ENCODE results near the gene PML. TPM values are rescaled to one million over a fixed set of nuclear protein-coding genes. Genes with fewer than 3 reads are reported as not detected.
"Not testable (repeated sequence)": the region's sequence is repeated elsewhere in the genome, so short reads cannot be mapped to it uniquely, and the experiment has no call there.

Gene PML
- total RNA-seq, 1 experiment from 2014 or later, result 39.2 TPM

DNA sequence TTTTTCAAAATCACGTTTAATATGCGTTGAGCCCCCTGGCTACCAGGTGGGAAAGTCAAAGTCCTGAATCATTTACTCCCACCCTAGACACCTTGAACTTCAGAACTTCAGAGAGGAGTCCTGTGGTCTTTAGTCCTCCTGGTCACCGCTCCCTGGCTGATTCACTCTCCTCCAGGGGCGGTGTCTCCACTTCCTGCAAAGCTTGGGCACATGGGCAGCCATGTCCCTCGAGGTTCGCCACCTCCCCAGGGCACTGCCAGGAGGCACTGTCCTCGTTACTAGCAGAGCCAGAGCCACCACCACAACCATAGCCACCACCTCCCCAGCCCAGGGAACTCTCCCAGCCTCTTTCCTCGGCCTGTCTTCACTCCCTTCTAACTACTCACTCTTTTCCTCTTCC lies 37.2 kb upstream of the PML start:
- DNase-seq (ENCODE audit: low read depth), result peak; percentile 73

DNA sequence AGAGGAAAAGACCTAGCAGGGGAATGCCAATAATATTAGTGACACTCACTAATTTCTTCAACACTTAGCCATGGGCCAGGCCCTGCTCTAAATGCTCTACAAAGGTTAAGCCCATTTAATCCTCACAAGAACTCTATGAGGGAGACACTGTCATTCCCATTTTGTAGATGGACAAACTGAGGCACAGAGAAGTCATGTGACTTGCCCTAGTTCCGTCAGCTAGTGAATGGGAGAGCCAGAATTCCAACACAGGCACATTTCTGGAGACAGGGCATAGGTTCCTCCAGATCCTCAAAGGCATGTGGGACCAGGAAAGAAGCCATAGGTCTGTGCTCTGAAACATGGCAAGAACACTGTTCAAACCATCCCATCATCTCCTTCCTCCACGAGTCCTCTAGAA lies 36.7 kb upstream of the PML start:
- DNase-seq (ENCODE audit: low read depth), result no peak

DNA sequence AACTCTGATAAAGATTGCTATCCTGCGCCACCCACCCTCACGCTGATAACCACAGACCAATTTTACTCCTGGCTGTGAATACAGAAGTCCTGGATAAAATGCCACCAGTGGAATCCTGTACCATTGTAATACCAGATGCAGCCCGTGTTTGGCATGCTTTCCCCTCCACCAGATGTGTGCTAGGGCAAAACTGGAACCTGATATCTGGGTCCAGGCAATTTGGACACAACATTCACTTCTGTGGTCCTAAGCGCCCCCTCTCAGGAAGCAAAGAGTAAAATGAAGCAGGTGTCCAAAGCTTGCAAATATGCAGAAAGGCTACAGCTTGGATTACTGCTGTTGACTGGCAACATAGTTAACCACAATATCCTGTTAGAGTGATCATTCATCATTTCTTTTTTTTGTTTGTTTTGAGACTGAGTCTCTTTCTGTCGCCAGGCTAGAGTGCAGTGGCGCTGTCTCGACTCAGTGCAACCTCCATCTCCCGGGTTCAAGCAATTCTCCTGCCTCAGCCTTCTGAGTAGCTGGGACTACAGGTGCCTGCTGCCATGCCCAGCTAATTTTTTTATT lies 35.4 kb upstream of the PML start:
- peak; percentile 93 for DNase-seq (ENCODE audit: low read depth)

DNA sequence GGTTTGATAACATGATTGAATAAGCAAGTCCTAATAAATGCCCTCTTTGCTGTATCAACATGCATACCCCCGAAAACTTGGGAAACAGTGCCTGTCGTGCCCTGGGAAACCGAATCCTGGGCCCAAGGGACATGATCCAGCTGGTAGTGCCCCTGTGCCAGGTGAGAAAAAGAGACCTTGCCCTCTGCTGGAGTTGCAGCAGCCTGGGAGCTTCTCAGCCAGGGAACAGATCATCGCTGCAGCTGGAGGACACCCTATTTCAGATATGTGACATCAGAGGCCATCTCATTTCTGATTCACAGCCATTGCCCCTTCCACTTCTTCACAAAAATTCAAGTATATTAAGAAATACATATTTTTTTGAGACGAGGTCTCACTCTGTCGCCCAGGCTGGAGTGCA lies 34.7 kb upstream of the PML start:
- DNase-seq (ENCODE audit: low read depth), result no peak

DNA sequence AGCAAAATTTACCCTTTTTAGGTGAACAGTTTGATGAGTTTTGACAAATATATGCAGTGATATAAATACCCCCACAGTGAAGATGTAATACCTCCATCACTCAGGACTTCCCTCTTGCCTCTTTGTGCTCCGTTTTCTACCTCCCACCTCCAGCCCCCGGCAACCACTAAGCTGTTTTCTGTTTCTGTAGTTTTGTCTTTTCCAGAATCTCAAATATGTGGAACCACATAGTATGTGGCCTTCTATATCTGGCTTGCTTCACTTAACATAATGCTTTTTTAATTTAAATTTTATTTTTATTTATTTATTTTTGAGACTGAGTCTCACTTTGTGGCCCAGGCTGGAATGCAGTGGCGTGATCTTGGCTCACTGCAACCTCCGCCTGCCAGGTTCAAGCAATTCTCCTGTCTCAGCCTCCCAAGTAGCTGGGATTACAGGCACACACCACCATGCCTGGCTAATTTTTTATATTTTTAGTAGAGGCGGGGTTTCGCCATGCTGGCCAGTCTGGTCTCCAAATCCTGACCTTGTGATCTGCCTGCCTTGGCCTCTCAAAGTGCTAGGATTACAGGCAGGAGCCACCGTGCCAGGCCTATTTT lies 33.9 kb upstream of the PML start:
- not testable (repeated sequence) for DNase-seq (ENCODE audit: low read depth)

DNA sequence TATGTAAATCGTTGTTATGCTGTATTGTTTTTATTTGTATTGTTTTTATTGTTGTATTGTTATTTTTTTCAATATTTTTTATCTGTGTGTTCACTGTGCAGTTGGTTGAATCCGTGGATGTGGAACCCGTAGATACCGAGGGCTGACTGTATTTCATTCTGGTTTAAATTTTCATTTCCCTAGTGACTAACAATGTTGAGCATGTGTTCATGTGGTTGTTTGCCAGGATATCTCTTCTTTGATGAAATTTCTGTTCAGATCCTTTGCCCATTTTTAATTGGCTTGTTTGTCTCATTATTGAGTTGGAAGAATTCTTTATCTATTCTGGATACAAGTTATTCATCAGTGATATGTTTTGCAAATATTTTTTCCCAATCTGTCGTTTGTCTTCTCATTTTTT lies 32.1 kb upstream of the PML start:
- DNase-seq (ENCODE audit: low read depth), result no peak

DNA sequence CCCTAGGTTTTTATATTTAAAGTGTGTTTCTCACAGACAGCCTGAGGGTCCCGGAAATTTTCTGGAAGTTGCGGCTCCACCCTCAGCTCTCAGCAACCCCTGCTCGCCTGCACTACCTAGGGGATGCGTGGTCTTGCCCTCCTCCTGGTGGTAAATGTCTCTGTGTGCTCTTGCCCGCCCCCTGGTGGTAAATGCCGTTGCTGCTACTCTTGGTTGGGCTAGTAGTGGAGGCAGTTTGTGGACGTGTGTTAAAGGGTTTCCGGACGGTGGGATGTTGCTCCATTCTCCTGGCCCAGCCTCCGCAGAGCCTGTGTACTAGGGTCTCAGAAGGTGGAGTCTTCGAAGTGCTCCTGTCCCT lies 29.8 kb upstream of the PML start:
- DNase-seq (ENCODE audit: low read depth), result peak; percentile 77

DNA sequence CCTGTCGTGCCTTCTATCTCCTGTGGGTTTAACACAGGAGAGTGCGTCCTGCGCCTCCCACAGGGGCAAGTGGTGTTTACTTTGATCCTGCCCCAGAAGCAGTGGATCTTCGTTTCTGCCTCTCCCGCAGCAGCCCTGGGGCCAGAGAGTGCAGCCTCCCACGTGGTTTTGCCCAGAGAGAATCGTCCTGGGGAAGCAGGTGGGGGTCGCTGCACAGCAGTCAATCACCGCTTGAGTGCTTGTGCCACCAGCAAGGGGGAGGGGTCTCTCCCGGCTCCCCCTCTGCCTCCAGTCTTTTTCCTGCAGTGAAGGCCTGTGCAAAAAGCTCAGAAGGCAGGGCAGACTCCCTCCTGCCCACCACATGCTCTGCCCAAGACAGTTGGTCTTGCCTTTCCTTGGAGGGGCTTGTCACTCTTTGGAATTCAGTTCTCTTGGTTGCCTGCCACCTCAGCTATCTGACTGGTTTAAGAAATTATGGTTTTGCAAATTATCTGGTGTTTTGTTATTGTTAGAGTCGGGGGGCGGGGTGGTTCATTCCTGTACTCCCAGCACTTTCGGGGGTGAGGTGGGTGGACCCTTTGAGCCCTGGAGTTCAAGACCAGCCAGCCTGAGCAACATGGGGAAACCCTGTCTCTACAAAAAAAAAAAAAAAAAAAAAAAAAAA lies 29.3 kb upstream of the PML start:
- DNase-seq (ENCODE audit: low read depth), result no peak

DNA sequence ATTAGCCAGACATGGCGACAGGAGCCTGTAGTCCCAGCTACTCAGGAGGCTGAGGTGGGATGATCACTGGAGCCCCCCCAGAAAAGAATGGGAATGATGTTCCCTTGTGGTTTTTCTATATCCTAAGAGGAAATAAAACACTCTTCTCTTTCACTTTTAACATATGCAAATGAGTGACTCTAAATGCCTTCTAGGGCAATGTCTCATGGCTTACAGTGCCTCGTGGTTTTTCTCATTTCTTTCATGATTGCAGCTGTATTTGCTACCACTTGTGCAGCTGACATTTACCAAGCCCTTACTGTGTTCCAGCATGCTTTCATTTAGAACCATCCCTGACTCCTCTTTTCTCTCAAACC lies 28.8 kb upstream of the PML start:
- DNase-seq (ENCODE audit: low read depth), result peak; percentile 70

DNA sequence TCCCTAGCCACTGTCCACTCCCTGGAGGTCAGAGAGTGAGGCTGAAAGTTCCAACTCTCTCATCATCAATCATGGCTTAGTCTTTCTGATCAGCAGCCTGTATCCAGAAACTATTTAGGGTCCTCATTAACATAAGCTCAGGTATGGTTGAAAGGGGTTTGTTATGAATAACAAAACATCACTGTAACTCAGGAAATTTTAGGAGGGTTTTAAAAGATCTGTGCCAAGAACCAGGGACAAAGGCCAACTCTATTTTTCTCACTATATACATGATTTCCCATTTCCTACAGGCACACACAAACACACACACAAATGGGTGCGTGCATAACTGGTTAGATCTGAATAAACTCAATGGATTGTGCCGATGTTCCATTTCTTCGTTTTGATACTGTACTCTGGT lies 26.1 kb upstream of the PML start:
- no peak for DNase-seq (ENCODE audit: low read depth)

DNA sequence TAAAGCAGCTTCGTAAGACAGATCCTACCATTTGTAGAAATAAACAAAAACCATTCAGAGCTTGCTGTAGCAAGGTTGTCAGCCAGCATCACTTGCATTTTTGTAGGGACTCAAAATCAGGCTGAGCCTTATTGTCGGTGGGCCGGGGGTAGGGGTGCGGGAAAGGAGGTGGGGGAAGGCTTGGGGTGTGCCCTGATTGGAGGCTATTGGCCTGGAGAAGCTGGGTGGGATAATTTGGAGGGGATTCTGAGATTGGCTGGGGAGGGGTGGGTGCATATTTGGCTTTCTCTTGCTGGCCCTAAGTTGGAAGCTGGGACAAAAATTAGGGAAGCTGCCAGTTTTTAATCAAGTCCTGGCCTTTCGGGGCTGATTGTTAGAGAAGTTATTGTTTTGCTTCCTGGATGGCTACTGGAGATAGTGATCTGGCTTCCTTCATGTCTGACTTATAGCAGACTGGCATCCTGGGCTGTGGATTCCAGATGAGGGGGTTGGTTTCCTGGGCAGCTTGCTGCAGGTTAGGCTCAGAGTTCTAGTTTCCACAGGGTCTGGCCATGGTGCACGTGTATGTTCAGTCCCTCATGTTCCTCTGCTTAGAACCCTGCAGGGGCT lies 25.3 kb upstream of the PML start:
- DNase-seq (ENCODE audit: low read depth), result no peak

DNA sequence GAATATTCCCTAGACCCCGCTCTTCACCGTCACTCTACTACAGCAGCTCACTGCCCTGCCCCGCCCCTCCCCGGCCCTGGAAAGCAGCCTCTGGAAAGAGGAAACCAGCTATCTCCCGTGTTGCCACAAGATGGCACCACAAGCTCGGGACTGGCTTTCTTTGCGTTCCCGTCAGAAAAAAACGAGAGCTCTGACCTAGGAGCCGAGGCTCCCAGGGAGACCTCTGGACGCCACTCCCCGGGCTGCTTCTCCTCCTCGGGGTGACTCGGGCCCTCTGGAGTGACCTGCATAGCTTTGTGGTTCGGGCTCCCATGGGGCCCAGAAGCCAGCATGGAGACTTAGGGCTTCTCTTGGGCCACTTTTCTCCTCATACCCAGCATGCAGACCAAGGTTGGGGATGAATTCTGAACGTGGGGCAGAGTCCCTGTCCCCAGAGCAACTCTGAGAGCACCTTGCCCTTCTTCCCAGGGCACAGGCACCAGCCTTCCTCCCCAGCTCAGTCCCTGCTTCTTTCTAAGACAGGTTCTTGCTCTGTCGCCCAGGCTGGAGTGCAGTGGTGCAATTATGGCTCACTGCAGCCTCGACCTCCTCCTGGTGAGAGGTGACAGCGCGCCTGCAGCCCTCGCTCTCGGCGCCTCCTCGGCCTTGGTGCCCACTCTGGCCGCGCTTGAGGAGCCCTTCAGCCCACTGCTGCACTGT lies 21.4 kb upstream of the PML start:
- DNase-seq (ENCODE audit: low read depth), result peak; percentile 83

DNA sequence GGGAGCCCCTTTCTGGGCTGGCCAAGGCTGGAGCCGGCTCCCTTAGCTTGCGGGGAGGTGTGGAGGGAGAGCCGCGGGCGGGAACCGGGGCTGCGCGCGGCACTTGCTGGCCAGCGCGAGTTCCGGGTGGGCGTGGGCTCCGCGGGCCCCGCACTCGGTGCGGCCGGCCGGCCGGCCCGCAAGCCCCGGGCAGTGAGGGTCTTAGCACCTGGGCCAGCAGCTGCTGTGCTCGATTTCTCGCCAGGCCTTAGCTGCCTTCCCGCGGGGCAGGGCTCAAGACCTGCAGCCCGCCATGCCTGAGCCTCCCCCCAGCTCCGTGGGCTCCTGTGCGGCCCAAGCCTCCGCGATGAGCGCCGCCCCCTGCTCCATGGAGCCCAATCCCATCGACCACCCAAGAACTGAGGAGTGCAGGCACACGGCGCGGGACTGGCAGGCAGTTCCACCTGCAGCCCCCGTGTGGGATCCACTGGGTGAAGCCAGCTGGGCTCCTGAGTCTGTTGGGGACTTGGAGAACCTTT lies 20.8 kb upstream of the PML start:
- DNase-seq (ENCODE audit: low read depth), result not testable (repeated sequence)

DNA sequence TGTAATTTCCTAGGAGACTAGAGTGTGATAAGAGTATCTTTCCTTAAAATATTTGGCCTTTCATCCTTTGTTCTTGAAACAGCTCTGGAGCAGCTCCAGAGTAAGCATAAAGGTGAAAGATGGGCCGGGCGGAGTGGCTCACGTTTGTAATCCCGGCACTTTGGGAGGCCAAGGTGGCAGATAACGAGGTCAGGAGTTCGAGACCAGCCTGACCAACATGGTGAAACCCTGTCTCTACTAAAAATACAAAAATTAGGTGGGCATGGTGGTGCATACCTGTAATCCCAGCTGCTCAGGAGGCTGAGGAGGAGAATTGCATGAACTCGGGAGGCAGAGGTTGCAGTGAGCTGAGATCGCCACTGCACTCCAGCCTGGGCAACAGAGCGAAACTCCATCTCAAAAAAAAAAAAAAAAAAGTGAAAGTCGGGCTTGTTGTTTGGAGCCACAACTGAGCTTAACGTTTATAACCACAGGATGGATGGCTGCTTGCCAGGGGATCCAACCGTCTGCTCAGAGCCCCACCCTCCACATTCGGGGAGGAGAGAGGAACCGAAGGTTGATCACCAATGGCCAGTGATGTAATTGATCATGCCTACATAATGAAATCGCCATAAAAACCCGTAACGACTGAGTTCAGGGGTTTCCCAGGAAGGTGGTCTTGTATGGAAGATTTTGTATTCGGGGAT lies 18.9 kb upstream of the PML start:
- not testable (repeated sequence) for DNase-seq (ENCODE audit: low read depth)

DNA sequence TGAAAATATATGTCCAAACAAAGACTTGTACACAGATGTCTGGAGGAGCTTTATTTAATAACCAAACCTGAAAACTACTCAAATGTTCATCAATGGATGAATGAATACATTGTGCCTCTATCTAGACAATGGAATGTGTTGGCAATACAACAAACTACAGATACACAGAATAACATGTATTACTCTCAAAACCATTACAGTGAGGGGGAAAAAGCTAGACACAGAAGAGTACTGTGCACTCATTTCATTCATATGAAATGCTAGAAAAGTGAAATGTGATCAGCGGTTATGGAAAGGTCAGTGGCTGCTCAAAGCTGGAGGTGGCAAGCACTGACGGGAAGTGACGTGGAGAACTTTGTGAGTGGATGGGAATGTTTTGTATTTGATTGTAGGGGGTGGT lies 15.6 kb upstream of the PML start:
- DNase-seq (ENCODE audit: low read depth), result no peak

DNA sequence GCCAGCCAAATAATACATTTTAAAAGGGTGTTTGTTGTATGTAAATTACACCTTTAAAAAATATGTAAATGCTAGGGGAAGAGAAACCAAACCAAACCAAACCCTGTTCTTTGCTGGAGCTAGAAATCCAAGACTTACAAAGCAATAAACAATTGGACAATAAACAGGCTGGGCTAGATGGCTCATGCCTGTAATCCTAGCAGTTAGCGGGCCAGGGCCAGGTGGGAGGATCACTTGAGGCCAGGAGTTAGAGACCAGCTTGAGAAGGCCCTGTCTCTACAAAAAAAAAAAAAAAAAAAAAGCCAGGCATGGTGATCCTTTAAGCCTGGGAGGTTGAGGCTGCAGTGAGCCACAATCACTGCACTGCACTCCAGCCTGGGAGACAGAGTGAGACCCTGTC lies 14.9 kb upstream of the PML start:
- DNase-seq (ENCODE audit: low read depth), result no peak

DNA sequence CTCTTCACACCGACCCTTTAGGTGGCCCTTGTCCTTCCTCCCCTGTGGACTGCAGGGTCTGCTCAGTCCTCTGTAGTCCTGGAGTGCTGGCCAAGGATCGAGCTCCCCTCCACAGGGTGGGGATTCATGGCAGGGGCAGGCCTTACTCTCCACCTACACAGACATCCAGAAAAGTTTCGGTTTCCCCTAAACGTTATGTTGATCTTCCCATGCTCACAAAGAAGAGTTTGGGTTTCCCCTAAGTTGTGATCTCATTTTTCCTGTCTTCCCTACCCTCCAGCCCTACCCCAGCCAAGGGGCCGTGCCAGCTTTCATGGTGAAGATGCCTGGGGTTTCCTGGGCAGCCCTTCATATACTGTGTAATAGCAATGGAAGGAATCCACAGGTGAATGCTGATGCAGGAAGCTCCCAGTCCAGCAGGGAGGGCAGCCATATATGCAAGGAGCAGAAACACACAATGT lies 12.7 kb upstream of the PML start:
- DNase-seq (ENCODE audit: low read depth), result no peak

DNA sequence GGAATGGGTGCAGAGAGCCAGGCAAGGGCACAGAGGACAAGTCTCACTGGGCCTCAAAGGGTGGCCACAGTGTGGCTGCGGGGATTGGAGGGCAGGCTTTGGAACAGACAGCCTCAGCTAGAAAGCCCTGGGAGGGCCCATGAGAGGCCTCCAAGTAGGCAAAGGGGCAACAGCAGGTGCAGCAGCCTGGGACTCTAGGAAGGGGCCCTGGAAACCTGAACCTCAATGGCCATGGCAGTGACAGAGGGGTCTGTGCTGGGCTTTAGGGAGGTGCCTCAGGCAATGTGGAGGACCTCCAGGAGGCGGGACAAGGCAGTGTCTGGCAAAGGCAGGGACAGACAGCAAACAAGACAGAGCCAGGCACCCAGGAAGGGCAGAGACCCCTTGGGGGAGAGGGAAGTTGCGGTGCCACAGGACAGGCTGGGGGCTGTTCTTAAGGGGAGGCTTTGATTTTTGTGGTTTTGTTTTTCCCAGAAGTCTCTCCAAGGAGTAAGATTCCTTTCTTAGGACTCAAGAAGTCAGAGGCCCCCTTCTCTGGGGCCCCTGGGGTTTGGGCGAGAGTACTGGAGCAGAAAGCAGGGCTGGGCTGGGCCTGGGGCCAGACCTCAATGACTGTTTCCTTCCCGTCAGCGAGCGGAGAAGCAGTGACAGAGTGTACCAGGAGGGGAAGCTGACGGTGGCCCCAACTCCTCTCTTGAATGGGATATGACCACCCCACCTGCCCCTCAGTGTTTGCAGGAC lies 12.1 kb upstream of the PML start:
- peak; percentile 93 for DNase-seq (ENCODE audit: low read depth)

DNA sequence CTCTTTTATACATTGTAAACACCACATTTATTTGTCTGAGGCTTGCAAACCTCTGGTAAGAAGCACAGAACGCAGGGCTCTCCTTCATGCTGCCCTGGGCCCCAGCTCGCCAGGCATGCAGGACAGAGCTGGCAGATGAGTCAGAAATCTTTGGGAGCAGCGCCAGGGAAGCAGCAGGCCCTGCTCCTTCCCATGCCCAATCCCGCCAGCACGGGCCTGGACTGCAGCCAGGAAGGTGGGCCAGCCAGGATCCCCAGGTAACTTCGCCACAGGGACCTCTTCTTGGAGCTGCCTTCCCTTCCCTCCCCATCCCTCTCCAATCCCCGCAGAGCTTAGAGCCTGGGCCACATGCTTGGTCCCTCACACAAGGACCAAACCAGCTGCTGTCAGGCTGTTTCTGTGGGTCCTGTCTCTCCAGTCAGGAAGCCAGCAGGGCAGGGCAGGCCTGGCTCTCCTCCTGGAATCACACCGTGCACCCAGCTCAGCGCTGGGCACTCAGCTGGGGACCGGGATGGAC lies 11.2 kb upstream of the PML start:
- peak; percentile 89 for DNase-seq (ENCODE audit: low read depth)

DNA sequence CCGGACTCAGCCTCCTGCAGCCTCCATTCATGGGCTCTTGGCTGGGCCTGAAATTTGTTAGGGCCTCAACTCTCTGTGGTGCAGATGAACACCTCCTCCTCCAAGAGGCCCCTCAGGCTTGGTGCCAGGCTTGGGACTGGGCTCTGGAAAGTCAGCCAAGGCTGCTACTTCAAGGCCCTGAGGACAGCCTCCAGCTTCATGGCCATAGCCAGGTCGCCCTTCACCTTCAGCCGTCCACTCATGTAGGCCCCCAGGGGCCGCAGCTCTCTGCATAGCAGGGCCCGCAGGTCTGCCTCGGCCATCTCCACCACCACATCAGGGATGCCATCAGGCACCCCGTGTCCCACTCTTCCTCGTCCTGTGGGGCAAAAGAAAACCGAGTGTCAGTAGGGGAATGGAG lies 10.7 kb upstream of the PML start:
- DNase-seq (ENCODE audit: low read depth), result no peak

Measured in HT1080 (cell line).